ENCODE results near the gene SESN1. TPM values are rescaled to one million over a fixed set of nuclear protein-coding genes. Genes with fewer than 3 reads are reported as not detected.
A peak's percentile ranks its signal among the peaks of the same experiment; 100 is the strongest.

Gene SESN1
- total RNA-seq, 6 donors from 2014 or later = 26.4 to 71.2 (median 31.3) TPM

DNA sequence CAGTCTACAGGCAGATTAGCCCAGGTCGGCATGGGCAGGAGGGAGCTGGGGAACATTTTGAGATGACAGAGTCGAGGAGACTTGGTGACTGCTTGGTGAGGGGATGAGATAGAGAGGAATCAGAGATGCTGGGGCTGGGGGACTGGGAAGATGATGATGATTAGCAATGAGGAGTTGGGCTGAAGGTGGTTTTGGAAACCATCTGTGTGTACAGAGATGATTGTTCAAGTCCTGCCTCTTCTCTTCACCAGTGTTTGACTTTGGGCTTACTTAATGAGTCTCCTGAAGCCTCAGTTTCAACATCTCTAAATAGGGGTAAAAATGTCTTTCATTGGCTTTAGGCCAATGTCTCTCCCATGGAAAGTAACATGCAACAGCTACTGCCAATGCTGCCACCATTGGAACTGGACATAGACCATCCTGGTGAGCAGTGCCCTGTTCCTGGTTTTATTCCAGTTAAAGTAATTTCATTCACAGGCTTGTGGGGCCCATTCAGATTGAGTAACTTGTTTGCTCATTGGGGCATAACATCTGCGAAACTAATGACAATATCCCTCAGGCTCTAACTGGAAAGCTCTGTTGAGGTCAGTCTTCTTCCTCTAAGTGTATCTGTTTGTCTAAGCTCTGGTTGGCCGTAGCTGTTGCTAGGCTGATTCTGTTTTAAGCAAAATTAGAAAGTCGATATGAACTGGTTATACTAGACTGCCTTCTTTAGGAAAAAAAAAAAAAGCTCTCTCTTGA lies 147.4 kb downstream of the SESN1 start:
- peaks cover 46 to 72% (median 59%) of the 10 kb centered on the region in 4 donors for H3K4me1 ChIP-seq
- no peaks in the 10 kb centered on the region for H3K9me3 ChIP-seq
- ATAC-seq (ENCODE audit: low FRiP score in 2 of 2) (peak; percentile 78), DNase-seq (no peak)
- TF ChIP-seq POLR2A (IDR thresholded peaks at IDR 0.05) (no peak), CTCF (IDR thresholded peaks at IDR 0.05) (no peak), POLR2AphosphoS5 (IDR thresholded peaks at IDR 0.05) (peak in 1 of 2 donors; percentile 21), EP300 (IDR thresholded peaks at IDR 0.05) (no peak)
- no peaks in the 10 kb centered on the region for H3K27me3 ChIP-seq
- H3K36me3 ChIP-seq = no peaks in the 10 kb centered on the region
- H3K4me3 ChIP-seq = no peak overlapping the region
- peak overlapping the region; percentile 29 to 84 (median 80) for H3K27ac ChIP-seq
- WGBS, 2 donors = 39 to 55% methylated on average over 5 of the region's 5 CpGs

GRCh38 chr6:108946695-108947094 lies 148.0 kb downstream of the SESN1 start:
- peak overlapping the region; percentile 29 to 84 (median 80) for H3K27ac ChIP-seq
- DNase-seq (no peak), ATAC-seq (ENCODE audit: low FRiP score in 2 of 2) (no peak)
- H3K27me3 ChIP-seq = no peaks in the 10 kb centered on the region
- H3K4me3 ChIP-seq = no peak overlapping the region
- peaks cover 48 to 78% (median 62%) of the 10 kb centered on the region in 4 donors for H3K4me1 ChIP-seq
- 27 to 44% methylated on average over 3 of the region's 3 CpGs for WGBS, 2 donors
- no peaks in the 10 kb centered on the region for H3K36me3 ChIP-seq
- no peaks in the 10 kb centered on the region for H3K9me3 ChIP-seq
- TF ChIP-seq POLR2AphosphoS5 (IDR thresholded peaks at IDR 0.05) (peak in 1 of 2 donors; percentile 12), CTCF (IDR thresholded peaks at IDR 0.05) (no peak)

DNA sequence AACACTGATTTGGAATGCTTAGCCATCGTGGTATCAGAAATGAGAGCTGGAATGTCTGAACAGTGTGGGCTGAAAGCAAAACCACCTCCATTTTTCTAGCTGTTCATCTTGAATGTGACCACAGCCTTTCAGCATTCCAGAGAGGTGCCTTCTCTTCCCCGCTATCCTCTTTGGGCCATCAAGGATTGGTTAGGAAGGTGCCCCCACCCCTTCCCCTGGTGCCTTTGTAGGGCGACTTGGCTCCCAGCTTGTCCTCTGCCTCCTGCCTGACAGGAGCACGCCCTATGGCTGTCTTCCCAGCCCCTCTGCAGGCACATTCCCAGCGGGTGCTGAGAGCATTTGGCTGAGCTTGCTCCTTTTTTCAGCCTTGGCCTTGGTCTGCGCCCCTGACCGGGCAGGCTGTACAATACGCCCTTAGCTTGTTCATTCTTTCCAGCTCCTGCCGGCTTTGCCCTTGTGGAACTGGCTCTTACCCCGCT lies 148.9 kb downstream of the SESN1 start:
- Histone ChIP-seq H3K27ac (peak overlapping the region; percentile 72 to 84 (median 80)), H3K4me3 (peak overlapping the region in 1 of 4 donors; percentile 7), H3K27me3 (no peaks in the 10 kb centered on the region), H3K36me3 (no peaks in the 10 kb centered on the region), H3K4me1 (peaks cover 44 to 69% (median 60%) of the 10 kb centered on the region in 4 donors), H3K9me3 (no peaks in the 10 kb centered on the region)
- ATAC-seq (ENCODE audit: low FRiP score in 2 of 2) (peak; percentile 54 to 75), DNase-seq (peak in 1 of 2 donors; percentile 20)
- 45% methylated on average over 10 of the region's 10 CpGs for WGBS, 2 donors
- TF ChIP-seq EP300 (IDR thresholded peaks at IDR 0.05) = no peak
- TF ChIP-seq POLR2AphosphoS5 (IDR thresholded peaks at IDR 0.05) = peak in 1 of 2 donors; percentile 41

DNA sequence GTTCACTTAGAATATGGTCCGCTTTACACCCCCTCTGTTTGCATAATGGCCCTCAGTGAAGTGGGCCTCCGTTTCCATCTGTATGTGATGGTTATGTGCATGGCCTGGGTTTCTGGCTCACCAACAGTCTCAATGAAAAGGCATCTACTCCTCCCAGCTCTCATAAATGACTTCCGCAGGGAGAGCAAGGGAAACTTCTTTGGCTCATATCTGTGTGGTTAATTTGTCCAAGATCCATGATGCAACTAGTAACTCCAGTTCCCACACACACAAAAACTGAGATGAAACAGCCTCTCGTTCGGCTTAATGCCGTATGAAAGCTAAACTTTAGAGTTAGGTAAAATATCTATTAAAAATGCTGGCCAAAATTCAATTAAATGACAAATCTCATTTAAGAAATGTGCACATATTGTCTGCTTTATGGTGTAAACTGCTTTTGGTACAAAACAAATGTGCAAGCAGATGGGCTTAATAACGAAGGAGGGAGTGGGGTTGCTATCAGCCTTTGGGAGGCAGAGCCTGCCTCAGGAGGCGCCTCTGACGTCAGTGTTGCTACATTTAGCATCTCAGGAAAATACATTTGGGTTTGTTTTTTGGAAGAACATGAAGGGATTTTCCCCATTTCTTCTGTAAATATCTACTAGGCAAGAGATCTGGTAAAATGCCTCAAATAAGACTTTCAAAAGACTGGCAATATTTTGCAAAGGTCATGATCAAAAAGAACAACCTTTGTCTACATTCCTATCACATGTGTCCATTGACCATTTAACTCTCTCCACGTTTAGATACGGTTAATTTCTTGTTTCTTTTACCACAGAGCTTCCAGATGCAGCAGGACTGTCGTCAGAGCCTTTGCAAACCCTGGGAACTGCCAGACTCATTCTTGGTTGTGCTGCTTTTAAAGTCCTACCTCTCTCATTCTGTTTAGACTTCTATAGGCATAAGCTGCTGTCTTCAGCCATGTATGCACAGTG lies 149.7 kb downstream of the SESN1 start:
- Histone ChIP-seq H3K27me3 (no peaks in the 10 kb centered on the region), H3K4me3 (peak overlapping the region in 1 of 4 donors; percentile 7), H3K9me3 (no peaks in the 10 kb centered on the region), H3K36me3 (no peaks in the 10 kb centered on the region), H3K27ac (peak overlapping the region; percentile 72 to 84 (median 80)), H3K4me1 (peaks cover 44 to 67% (median 60%) of the 10 kb centered on the region in 4 donors)
- ATAC-seq (ENCODE audit: low FRiP score in 2 of 2) = peak; percentile 35 to 72
- no peak for DNase-seq
- WGBS, 2 donors = 63 to 64% methylated on average over 12 of the region's 12 CpGs
- TF ChIP-seq POLR2AphosphoS5 (IDR thresholded peaks at IDR 0.05) = no peak
- TF ChIP-seq CTCF (IDR thresholded peaks at IDR 0.05) = no peak
- no peak for TF ChIP-seq POLR2A (IDR thresholded peaks at IDR 0.05)
- no peak for TF ChIP-seq EP300 (IDR thresholded peaks at IDR 0.05)

GRCh38 chr6:108944071-108944470 lies 150.6 kb downstream of the SESN1 start:
- peak overlapping the region; percentile 72 to 84 (median 80) for H3K27ac ChIP-seq
- DNase-seq = no peak
- H3K9me3 ChIP-seq = no peaks in the 10 kb centered on the region
- no peaks in the 10 kb centered on the region for H3K27me3 ChIP-seq
- WGBS, 2 donors = 85 to 100% methylated on average over 1 of the region's 1 CpG
- peaks cover 44 to 67% (median 60%) of the 10 kb centered on the region in 4 donors for H3K4me1 ChIP-seq
- no peaks in the 10 kb centered on the region for H3K36me3 ChIP-seq
- ATAC-seq (ENCODE audit: low FRiP score in 2 of 2) = no peak
- no peak overlapping the region for H3K4me3 ChIP-seq
- TF ChIP-seq POLR2A (IDR thresholded peaks at IDR 0.05) = no peak
- TF ChIP-seq POLR2AphosphoS5 (IDR thresholded peaks at IDR 0.05) = no peak
- no peak for TF ChIP-seq CTCF (IDR thresholded peaks at IDR 0.05)
- TF ChIP-seq EP300 (IDR thresholded peaks at IDR 0.05) = no peak

Data from upper lobe of left lung (tissue), 6 donors.